Islet of Langerhans (tissue), 1 donor: Measurements from ENCODE around the gene SCAF4.
"Not testable (repeated sequence)": the region's sequence is repeated elsewhere in the genome, so short reads cannot be mapped to it uniquely, and the experiment has no call there.

Experiments used
- FAIRE-seq: peaks from one replicate; lab custom pipeline; 2011; peaks lifted over from hg19 to GRCh38; lab: Jason Lieb, UNC

The SCAF4 gene

DNA sequence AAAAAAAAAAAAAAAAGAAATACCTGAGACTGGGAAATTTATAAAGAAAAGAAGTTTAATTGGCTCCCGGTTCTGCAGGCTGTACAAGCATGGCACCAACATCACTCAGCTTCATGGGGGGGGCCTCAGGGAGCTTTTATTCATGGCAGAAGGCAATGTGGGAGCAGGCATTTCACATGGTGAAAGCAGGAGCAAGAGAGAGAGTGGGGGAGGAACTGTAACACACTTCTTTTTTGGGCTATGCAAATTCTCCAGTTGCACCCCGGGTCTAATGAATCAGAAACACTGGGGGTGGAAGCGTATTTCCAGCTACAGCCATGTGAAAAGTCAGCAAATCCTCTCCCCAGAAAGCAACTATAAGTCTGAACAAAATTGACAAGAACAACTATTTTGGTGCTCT, 84.3 kb downstream of the SCAF4 start:
- no peak for FAIRE-seq

DNA sequence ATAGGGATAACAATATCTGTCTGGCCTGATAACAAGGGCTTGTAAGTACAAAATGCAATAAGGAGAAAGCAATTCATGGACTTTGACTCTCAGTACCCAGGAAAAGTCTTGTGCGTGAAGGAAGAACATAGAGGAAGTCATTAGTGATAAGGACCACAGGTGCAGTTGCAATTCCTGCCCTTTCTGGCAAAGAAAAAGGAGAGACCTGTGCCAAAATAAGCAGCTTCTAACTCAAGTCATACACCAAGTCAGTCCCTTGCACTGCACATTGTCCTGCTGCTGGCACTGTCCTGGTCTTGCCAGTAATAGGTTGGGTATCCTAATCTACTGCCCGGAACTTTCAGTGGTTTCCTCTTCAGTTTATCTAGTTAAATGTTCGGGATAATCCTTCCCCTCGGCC, 87.3 kb downstream of the SCAF4 start:
- FAIRE-seq = no peak

DNA sequence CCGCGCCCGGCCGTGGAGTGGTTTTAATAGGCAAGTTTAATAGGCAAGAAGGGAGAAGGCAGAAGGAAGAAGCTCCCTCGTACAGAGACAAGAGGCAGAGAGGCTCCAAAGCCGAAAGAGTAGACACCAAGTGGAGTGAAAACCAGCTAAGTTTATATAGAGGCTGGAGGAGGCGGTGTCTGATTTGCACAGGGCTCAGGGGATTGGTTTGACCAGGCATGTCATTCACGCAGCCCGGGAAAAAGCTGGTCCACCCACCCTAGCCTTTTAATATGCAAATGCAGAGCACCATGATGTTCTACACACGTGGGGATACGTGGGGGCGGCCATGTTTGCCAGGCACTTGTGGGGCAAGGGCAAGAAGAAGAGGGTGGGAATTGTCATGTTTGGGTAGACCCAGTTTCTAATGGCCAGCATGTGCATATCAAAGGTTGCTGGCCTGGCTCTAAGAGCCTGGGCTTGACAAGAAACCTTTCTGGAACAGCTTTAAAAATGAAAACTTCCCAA, 90.4 kb downstream of the SCAF4 start:
- FAIRE-seq = no peak

DNA sequence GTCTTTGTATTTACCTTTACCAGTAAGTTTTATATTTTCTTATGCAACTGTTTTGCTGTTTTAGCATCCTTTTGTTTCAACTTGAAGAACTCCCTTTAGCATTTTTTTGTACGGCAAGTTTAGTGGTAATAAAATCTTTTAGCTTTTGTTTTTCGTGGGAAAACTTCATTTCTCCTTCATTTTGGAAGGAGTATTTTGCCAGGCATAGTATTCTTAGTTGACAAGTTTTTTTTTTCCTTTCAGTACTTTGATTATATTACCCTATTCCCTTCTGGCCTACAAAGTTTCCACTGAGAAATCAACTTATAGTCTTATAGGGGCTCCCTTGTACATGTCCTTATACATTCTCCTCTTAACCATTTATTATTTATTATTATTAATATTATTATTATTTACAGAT, 95.0 kb downstream of the SCAF4 start:
- FAIRE-seq = peak; percentile 58

DNA sequence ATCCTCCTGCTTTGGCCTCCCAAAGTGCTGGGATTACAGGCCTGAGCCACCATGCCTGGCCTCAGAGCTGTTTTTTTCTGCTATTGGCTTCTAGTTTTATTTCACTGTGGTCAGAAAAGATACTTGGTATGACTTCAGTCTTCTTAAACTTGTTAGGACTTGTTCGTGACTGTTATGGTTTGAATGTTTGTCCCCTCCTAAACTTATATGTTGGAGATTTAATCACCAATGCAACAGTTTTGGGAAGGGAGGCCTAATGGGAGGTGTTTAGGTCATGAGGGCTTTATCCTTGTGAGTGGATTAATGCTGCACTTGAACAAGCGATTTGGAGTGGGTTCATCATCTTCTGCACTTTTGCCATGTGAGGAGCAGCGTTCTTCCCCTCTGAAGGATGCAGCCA, 96.9 kb downstream of the SCAF4 start:
- FAIRE-seq = no peak

DNA sequence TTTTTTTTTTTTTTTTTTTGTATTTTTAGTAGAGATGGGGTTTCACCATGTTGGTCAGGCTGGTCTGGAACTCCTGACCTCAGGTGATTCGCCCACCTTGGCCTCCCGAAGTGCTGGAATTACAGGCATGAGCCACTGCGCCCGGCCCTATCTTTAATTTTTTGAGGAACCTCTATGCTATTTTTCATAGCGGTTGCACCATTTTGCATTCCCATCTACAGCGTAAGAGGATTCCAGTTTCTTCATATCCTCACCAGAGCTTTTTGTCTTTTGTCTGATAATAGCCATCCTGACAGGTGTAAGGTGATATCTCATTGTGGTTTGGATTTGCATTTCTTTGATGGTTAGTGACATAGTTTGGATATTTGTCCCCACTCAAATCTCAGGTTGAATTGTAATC, 100.0 kb downstream of the SCAF4 start:
- not testable (repeated sequence) for FAIRE-seq

DNA sequence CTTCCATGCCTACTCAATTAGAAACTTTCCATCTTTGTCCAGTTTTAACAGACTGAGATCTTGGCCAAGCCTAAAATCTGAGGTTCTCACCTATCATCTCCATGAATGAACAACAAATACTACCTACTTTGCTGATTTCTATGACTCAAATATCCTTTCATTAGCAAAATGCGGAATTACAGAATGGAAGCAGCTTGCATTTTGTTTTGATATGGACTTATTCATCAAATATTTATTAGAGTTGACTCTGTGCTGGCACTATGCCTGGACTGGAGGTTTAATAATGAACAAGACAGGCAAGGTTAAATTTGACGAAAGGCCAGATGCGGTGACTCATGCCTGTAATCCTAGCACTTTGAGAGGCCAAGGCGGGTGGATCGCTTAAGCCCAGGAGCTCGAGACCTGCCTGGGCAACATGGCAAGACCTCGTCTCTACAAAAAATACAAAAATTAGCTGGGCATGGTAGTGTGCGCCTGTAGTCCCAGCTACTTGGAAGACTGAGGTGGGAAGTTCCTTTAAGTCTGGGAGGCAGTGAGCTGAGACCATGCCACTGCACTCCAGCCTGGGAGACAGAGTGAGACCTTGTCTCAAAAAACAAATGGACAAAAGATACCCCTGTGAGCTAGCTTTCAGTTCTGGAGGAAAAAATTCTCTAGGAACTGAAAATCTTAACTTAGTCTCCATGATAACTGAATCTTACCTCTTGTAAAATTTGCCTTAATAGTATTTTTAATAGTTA, 101.8 kb downstream of the SCAF4 start:
- FAIRE-seq = peak; percentile 100

DNA sequence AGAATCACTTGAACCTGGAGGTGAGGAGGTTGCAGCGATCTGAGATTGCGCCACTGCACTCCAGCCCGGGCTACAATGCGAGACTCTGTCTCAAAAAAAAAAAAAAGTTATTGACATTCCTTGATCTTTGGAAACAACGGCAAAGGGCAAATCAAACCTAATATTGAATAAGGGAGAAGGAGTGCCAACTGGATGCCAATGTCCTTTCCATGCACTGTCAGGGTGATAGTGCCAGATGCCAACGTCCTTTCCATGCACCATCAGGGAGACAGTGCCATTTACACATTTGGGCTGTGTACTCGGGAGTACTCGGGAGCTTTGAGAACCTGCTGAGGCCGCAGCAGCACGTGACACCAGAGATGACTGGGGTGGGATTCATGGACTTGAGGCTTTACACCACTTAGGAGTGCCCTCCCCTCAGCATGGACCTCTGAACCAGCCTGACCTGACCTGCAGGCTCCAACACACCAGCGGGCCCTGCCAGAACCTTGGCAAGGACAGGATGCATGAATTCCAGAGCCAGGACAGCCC, 106.9 kb downstream of the SCAF4 start:
- no peak for FAIRE-seq

DNA sequence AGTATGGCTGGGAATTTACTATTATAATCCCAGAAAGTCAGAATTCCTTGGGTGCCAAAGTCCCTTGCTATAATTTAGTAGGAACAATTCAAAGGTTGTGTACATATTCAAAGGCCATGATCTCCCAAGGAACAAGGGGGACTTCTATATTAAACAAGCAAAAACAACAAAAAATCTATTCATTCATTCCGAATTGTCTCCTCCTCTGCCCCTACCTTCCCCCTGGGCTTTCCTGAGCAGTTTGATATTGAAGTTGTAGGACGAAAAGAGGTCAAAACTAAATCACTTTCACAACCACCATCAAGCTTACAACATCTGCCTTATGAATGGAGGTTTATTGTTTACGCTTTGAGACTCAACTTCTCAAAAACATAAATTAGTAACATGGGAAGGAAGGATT, 107.7 kb downstream of the SCAF4 start:
- no peak for FAIRE-seq

DNA sequence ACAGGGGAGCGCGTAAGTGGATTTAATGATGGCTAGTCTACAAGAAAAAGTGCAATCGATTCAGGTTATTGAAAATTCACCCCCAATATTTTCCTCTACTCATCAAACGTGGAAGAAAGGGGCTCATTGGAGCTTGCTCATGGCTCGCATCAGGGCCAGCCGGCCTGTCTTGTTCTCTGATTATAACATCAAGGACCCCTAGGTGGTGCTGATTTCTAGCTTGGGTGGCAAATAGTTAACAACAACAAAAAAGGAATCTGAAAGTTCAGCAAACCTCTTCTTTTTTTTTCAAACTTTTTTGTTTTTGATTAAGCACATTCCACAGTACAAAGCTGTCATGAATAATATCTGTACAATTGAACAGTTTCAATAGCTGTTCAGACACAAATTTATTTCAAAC, 108.3 kb downstream of the SCAF4 start:
- peak; percentile 21 for FAIRE-seq

DNA sequence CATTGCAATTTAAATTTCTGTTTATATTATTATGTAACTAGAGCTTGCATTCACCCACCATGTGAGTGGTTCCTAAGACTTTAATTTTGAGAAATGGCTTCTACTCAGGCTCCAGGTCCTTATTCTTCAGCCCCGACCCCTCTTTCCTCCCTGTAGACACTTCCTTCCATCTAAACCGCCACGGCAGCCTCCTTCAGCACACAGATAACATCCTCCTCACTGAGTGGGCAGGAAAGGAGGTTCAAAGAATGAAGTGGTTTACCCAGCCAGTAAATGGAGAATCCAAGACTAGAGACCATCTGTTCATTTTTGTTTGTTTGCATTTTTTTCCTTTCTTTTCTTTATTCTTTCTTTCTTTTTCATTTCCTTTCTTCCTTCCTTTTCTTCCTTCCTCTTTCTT, 109.5 kb downstream of the SCAF4 start:
- FAIRE-seq = no peak
